CD14-positive monocyte (primary cell): Measurements from ENCODE around the gene HTT-AS. TPM values are rescaled to one million over a fixed set of nuclear protein-coding genes. Genes with fewer than 3 reads are reported as not detected.
A peak's percentile ranks its signal among the peaks of the same experiment; 100 is the strongest.

Experiments used
- DNase-seq, 3 donors: peaks; one replicate each; pipeline ENCODE4 v3.0.0-alpha.2; 2011 to 2022
- H2AFZ ChIP-seq: 2 replicates; pipeline ENCODE4 v1.6.0; 2012; ENCODE audit warnings: mild to moderate bottlenecking, low read depth, low read length, inconsistent platforms; ENCODE audit not compliant: insufficient read depth, poor library complexity, severe bottlenecking
- H3K27ac ChIP-seq, 2 donors: 1 replicate in 1 of 2; 2 replicates in 1 of 2; pipeline ENCODE4 v1.5.1; 2012 to 2013; ENCODE audit warnings: low read length in 2 of 2, control low read depth in 1 of 2, inconsistent platforms in 1 of 2, low read depth in 1 of 2, mild to moderate bottlenecking in 1 of 2
- H3K27me3 ChIP-seq, 2 donors: one replicate each; pipeline versions ENCODE4 v1.6.0 to v1.6.1; 2011 to 2013; ENCODE audit warnings: low read length in 2 of 2; ENCODE audit not compliant: control insufficient read depth in 2 of 2, insufficient read depth in 2 of 2
- H3K36me3 ChIP-seq, 2 donors: replicated peaks in 1 of 2; 1 replicate in 1 of 2; 2 replicates in 1 of 2; pipeline versions ENCODE4 v1.5.1 to v1.6.1; 2012 to 2013; ENCODE audit warnings: low read length in 2 of 2, control low read depth in 1 of 2, inconsistent platforms in 1 of 2, mild to moderate bottlenecking in 1 of 2; ENCODE audit not compliant: insufficient read depth in 2 of 2, control insufficient read depth in 1 of 2
- H3K4me1 ChIP-seq, 2 donors: 1 replicate in 1 of 2; 2 replicates in 1 of 2; pipeline versions ENCODE4 v1.5.1 to v1.6.1; 2012 to 2013; ENCODE audit warnings: low read length in 2 of 2, control low read depth in 1 of 2, inconsistent platforms in 1 of 2, mild to moderate bottlenecking in 1 of 2, moderate library complexity in 1 of 2; ENCODE audit not compliant: insufficient read depth in 2 of 2, control insufficient read depth in 1 of 2
- H3K4me2 ChIP-seq: replicated peaks from 2 replicates; pipeline ENCODE3; 2012; ENCODE audit warnings: low read length, moderate library complexity, mild to moderate bottlenecking; ENCODE audit not compliant: poor library complexity, severe bottlenecking; ENCODE audit errors: extremely low read depth
- H3K4me3 ChIP-seq, 3 experiments: fragments of 200-600 bp in 1 of 3; sonication (generic) in 1 of 3; replicated peaks in 1 of 3; 1 replicate in 2 of 3; 2 replicates in 1 of 3; pipeline ENCODE4 v1.5.1; 2011 to 2013; ENCODE audit warnings: low read length in 3 of 3, mild to moderate bottlenecking in 3 of 3, control low read depth in 2 of 3, low read depth in 2 of 3, inconsistent platforms in 1 of 3, moderate library complexity in 1 of 3
- H3K79me2 ChIP-seq: 2 replicates; pipeline ENCODE4 v1.6.0; 2012; ENCODE audit warnings: mild to moderate bottlenecking, control low read depth, inconsistent platforms, low read length, moderate library complexity; ENCODE audit not compliant: insufficient read depth
- H3K9ac ChIP-seq: 2 replicates; pipeline ENCODE4 v1.6.0; 2017; ENCODE audit warnings: low read length, mild to moderate bottlenecking; ENCODE audit not compliant: insufficient read depth, poor library complexity, severe bottlenecking
- H3K9me3 ChIP-seq, 2 donors: replicated peaks in 1 of 2; 1 replicate in 1 of 2; 2 replicates in 1 of 2; pipeline versions ENCODE4 v1.5.1 to v1.6.1; 2012 to 2013; ENCODE audit warnings: low read length in 2 of 2, control low read depth in 1 of 2; ENCODE audit not compliant: control insufficient read depth in 1 of 2, insufficient read depth in 1 of 2
- H4K20me1 ChIP-seq: 2 replicates; pipeline ENCODE4 v1.6.0; 2012; ENCODE audit warnings: mild to moderate bottlenecking, low read length, control low read depth, moderate library complexity; ENCODE audit not compliant: insufficient read depth
- H3K27ac Mint-ChIP-seq, 7 donors: one replicate each; pipeline ENCODE4 v1.8.0; 2020; ENCODE audit warnings: mild to moderate bottlenecking in 7 of 7, mixed read lengths in 7 of 7, moderate library complexity in 6 of 7, inconsistent platforms in 2 of 7
- H3K27me3 Mint-ChIP-seq, 3 donors: one replicate each; pipeline ENCODE4 v1.8.0; 2021 to 2022; ENCODE audit warnings: low read depth in 3 of 3, mild to moderate bottlenecking in 3 of 3, mixed read lengths in 3 of 3, moderate library complexity in 3 of 3, inconsistent platforms in 1 of 3
- H3K36me3 Mint-ChIP-seq, 2 donors: one replicate each; pipeline ENCODE4 v1.8.0; 2020; ENCODE audit warnings: mixed read lengths in 2 of 2, inconsistent platforms in 1 of 2, mild to moderate bottlenecking in 1 of 2
- H3K4me1 Mint-ChIP-seq: one replicate; pipeline ENCODE4 v1.8.0; 2020; ENCODE audit warnings: mild to moderate bottlenecking, mixed read lengths
- H3K4me3 Mint-ChIP-seq, 2 donors: one replicate each; pipeline ENCODE4 v1.8.0; 2020; ENCODE audit warnings: mild to moderate bottlenecking in 2 of 2, mixed read lengths in 2 of 2, moderate library complexity in 1 of 2
- H3K9me3 Mint-ChIP-seq, 7 donors: one replicate each; pipeline ENCODE4 v1.8.0; 2020 to 2022; ENCODE audit warnings: mixed read lengths in 7 of 7, mild to moderate bottlenecking in 6 of 7, moderate library complexity in 6 of 7, inconsistent platforms in 2 of 7
- WGBS: methylation state at CpG from one replicate; pipeline ENCODE4 v1.1.5; 2013; ENCODE audit warnings: missing lambda C conversion rate; ENCODE audit not compliant: insufficient coverage; 5-methylcytosine and 5-hydroxymethylcytosine counted together
- intact Hi-C, 2 donors: fragments of 100-400 bp; cut with micrococcal nuclease; formaldehyde crosslinking; loops; one replicate each; pipeline versions ENCODE4 v1.15.0 to v1.15.1; 2023
- polyA plus RNA-seq, 3 donors: library from polyadenylated mRNA; depleted of rRNA in 1 of 3; unstranded in 2 of 3; stranded (reverse) in 1 of 3; fragments of 300-500 nt in 2 of 3; fragments of >200 nt in 1 of 3; fragmentation: Illumina TruSeq in 2 of 3; gene quantifications; 1 replicate in 2 of 3; 2 replicates in 1 of 3; pipeline ENCODE4 v1.2.3, GENCODE V29; 2012 to 2021
- TF ChIP-seq, protein P1 (sequence below): fragments of 200-600 bp; IDR thresholded peaks from one replicate; pipeline ENCODE4 v1.8.0; 2022; ENCODE audit warnings: antibody characterized with exemption, mild to moderate bottlenecking

HTT-AS gene
- polyA plus RNA-seq, 3 donors, result not detected

DNA sequence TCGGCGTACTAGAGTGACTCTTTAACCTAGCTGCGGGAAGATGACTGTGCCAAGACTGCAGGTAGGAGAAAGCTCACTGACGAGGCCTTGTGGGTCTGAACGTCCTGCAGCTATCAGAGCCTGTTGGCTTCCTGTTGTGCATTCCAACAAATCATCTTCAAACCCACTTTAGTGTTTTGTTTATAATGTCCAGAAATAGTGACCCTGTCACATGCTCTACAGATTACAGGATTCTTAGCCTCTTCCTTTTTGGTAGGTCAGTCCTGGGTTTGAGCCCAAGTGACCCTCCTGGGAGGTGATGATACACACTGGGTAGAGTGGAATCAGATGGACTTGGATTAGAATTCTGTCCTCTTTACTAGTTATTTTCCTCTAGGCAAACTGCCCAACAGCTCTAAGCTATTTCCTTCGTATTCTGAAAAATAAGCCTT, 33.4 kb upstream of the HTT-AS start:
- Histone ChIP-seq H3K27me3 (no peaks in the 10 kb centered on the region), H3K4me2 (no peak overlapping the region), H3K79me2 (no peaks in the 10 kb centered on the region), H3K9me3 (no peaks in the 10 kb centered on the region), H3K4me3 (no peak overlapping the region), H3K9ac (no peak overlapping the region), H3K36me3 (peaks cover 73 to 91% of the 10 kb centered on the region in 2 donors), H3K27ac (no peak overlapping the region), H3K4me1 (peaks cover 2 to 6% of the 10 kb centered on the region in 2 donors), H2AFZ (no peak overlapping the region), H4K20me1 (peaks cover 39% of the 10 kb centered on the region)
- Mint-ChIP-seq H3K27me3 (peaks cover 0 to 3% (median 1%) of the 10 kb centered on the region in 3 donors), H3K36me3 (peaks cover 76 to 88% of the 10 kb centered on the region in 2 donors), H3K4me1 (peaks cover 11% of the 10 kb centered on the region), H3K4me3 (no peak overlapping the region), H3K9me3 (no peaks in the 10 kb centered on the region), H3K27ac (peak overlapping the region in 4 of 7 donors; percentile 9 to 80 (median 54))
- intact Hi-C loops, result no loop called here
- 100% methylated on average over 4 of the region's 6 CpGs for WGBS
- DNase-seq, result no peak
- TF ChIP-seq, protein P1, sequence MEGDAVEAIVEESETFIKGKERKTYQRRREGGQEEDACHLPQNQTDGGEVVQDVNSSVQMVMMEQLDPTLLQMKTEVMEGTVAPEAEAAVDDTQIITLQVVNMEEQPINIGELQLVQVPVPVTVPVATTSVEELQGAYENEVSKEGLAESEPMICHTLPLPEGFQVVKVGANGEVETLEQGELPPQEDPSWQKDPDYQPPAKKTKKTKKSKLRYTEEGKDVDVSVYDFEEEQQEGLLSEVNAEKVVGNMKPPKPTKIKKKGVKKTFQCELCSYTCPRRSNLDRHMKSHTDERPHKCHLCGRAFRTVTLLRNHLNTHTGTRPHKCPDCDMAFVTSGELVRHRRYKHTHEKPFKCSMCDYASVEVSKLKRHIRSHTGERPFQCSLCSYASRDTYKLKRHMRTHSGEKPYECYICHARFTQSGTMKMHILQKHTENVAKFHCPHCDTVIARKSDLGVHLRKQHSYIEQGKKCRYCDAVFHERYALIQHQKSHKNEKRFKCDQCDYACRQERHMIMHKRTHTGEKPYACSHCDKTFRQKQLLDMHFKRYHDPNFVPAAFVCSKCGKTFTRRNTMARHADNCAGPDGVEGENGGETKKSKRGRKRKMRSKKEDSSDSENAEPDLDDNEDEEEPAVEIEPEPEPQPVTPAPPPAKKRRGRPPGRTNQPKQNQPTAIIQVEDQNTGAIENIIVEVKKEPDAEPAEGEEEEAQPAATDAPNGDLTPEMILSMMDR, result no peak

DNA sequence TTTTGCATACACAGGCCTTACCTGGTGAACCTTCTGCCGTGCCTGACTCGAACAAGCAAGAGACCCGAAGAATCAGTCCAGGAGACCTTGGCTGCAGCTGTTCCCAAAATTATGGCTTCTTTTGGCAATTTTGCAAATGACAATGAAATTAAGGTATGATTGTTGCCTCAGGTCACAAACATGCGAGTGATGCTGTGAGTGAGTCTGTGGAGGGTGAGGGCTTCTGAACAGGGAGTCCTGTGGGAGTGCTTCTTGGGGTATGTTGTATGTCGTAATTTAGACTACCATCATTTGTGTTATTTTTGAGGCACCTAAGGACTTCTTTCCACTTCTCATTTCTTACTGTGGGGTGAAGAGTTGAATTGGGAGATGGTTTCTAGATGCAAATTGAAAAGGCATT, 32.9 kb upstream of the HTT-AS start:
- peaks cover 43% of the 10 kb centered on the region for H4K20me1 ChIP-seq
- Mint-ChIP-seq H3K27me3 (peaks cover 0 to 3% (median 1%) of the 10 kb centered on the region in 3 donors), H3K4me3 (no peak overlapping the region), H3K27ac (peak overlapping the region in 5 of 7 donors; percentile 9 to 80 (median 46)), H3K36me3 (peaks cover 76 to 87% of the 10 kb centered on the region in 2 donors), H3K4me1 (peaks cover 11% of the 10 kb centered on the region), H3K9me3 (no peaks in the 10 kb centered on the region)
- DNase-seq, result no peak
- intact Hi-C loops, result no loop called here
- no peak overlapping the region for H3K4me2 ChIP-seq
- peaks cover 2 to 6% of the 10 kb centered on the region in 2 donors for H3K4me1 ChIP-seq
- no peaks in the 10 kb centered on the region for H3K79me2 ChIP-seq
- H3K27ac ChIP-seq, result peak overlapping the region in 1 of 2 donors; percentile 57
- peaks cover 73 to 91% of the 10 kb centered on the region in 2 donors for H3K36me3 ChIP-seq
- TF ChIP-seq, protein P1, result no peak
- 100% methylated on average over 4 of the region's 5 CpGs for WGBS
- H2AFZ ChIP-seq, result no peak overlapping the region
- no peak overlapping the region for H3K9ac ChIP-seq
- no peaks in the 10 kb centered on the region for H3K27me3 ChIP-seq
- H3K9me3 ChIP-seq, result no peaks in the 10 kb centered on the region
- H3K4me3 ChIP-seq, result no peak overlapping the region
